Measurements from ENCODE around the gene BMPR2. TPM values are rescaled to one million over a fixed set of nuclear protein-coding genes. Genes with fewer than 3 reads are reported as not detected.
"Not testable (repeated sequence)": the region's sequence is repeated elsewhere in the genome, so short reads cannot be mapped to it uniquely, and the experiment has no call there.

Gene BMPR2
- polyA plus RNA-seq, 3 donors: 4.1 to 6.4 (median 4.8) TPM

DNA sequence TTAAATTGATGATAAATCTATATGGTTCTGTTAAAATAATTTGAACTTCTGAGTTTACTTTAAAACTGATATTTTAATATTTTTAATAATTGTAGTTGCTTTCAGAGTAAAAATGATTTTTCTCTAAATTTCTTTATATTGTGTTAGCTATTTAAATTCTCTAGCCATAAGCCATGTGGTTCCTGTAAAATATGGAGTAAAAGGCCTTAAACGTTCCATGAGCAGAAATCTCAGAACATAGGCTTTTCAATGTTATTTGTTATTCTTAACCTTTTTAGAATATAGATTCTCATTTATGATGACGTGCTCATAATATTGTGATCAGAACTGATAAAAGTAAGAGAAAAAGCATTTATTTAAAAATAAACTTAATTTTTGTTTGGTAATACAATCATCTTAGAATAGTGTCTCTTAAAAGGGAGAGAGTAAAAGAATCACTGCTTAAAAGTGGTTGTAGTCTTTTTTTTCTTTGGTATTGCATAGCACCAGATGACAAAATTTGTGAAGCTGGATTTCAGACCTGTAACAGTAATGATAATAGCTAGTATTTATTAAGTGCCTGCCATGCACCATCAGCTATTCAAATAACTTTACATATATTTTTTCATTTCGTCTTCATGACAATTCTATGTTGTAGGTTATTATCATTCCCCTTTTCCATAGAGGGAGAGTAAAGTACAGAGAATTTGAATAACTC is 2.7 kb downstream of the BMPR2 start:
- Mint-ChIP-seq H3K27me3 (ENCODE audit: low read depth in 3 of 3) (peaks cover 12 to 42% (median 21%) of the 10 kb centered on the region in 3 donors), H3K36me3 (peaks cover 0 to 2% of the 10 kb centered on the region in 2 donors), H3K9me3 (peaks cover 0 to 4% (median 2%) of the 10 kb centered on the region in 7 donors), H3K4me3 (peak overlapping the region in 1 of 2 donors; percentile 99), H3K27ac (no peak overlapping the region), H3K4me1 (peaks cover 44% of the 10 kb centered on the region)
- WGBS (ENCODE audit: insufficient coverage): no CpG with 5 or more reads among the region's 3 CpGs
- intact Hi-C loops (cut with micrococcal nuclease): loop anchor here (5.0 to 10.0 kb wide), 3 partner anchors 114 to 636 kb away; partner anchors contain the start of genes NBEAL1 (in 1 of the 2) and NOP58 (in 1 of the 2)
- no peak for DNase-seq
- Histone ChIP-seq H3K36me3 (replicated peaks in 1 of 2; ENCODE audit: control insufficient read depth in 1 of 2, insufficient read depth in 2 of 2, low read length in 2 of 2) (no peaks in the 10 kb centered on the region), H3K27ac (ENCODE audit: low read depth in 1 of 2, low read length in 2 of 2) (no peak overlapping the region), H3K9me3 (replicated peaks in 1 of 2; ENCODE audit: control insufficient read depth in 1 of 2, insufficient read depth in 1 of 2, low read length in 2 of 2) (no peaks in the 10 kb centered on the region), H3K4me3 (replicated peaks in 1 of 3; ENCODE audit: low read depth in 2 of 3, low read length in 3 of 3) (peak overlapping the region in 1 of 3 experiments; percentile 87), H4K20me1 (ENCODE audit: insufficient read depth, low read length) (peaks cover 67% of the 10 kb centered on the region), H3K9ac (ENCODE audit: insufficient read depth, low read length, poor library complexity, severe bottlenecking) (no peak overlapping the region), H3K4me2 (replicated peaks; ENCODE audit: extremely low read depth, low read length, poor library complexity, severe bottlenecking) (peak overlapping the region; percentile 93), H2AFZ (ENCODE audit: insufficient read depth, low read depth, low read length, poor library complexity, severe bottlenecking) (no peak overlapping the region), H3K4me1 (ENCODE audit: control insufficient read depth in 1 of 2, insufficient read depth in 2 of 2, low read length in 2 of 2) (peaks cover 22 to 42% of the 10 kb centered on the region in 2 donors), H3K27me3 (ENCODE audit: control insufficient read depth in 2 of 2, insufficient read depth in 2 of 2, low read length in 2 of 2) (peaks cover 4 to 24% of the 10 kb centered on the region in 2 donors), H3K79me2 (ENCODE audit: insufficient read depth, low read length) (peaks cover 59% of the 10 kb centered on the region)
- TF ChIP-seq, protein P1, sequence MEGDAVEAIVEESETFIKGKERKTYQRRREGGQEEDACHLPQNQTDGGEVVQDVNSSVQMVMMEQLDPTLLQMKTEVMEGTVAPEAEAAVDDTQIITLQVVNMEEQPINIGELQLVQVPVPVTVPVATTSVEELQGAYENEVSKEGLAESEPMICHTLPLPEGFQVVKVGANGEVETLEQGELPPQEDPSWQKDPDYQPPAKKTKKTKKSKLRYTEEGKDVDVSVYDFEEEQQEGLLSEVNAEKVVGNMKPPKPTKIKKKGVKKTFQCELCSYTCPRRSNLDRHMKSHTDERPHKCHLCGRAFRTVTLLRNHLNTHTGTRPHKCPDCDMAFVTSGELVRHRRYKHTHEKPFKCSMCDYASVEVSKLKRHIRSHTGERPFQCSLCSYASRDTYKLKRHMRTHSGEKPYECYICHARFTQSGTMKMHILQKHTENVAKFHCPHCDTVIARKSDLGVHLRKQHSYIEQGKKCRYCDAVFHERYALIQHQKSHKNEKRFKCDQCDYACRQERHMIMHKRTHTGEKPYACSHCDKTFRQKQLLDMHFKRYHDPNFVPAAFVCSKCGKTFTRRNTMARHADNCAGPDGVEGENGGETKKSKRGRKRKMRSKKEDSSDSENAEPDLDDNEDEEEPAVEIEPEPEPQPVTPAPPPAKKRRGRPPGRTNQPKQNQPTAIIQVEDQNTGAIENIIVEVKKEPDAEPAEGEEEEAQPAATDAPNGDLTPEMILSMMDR (IDR thresholded peaks at IDR 0.05): no peak

DNA sequence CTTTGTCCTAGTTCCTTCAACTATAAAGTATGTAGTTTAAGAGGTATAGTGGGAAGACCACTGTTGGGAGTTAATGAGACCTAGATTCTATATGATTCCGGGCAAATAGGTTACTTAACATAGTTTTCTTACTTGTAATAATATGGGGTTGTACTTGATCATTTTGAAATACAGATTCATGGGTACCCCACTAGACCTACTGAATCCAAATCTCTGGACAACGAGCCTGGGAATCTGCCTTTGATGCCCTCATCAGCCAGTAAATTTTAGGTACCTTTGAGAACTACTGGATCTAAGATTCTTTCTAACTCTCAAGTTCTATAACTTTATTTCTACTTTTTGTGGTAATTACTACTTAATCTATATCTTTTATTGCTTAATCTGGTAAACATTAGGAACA is 6.6 kb downstream of the BMPR2 start:
- intact Hi-C loops (cut with micrococcal nuclease): no loop called here
- H3K27ac Mint-ChIP-seq: no peak overlapping the region
- Histone ChIP-seq H3K79me2 (ENCODE audit: insufficient read depth, low read length) (peaks cover 48% of the 10 kb centered on the region), H3K9ac (ENCODE audit: insufficient read depth, low read length, poor library complexity, severe bottlenecking) (no peak overlapping the region), H3K27me3 (ENCODE audit: control insufficient read depth in 2 of 2, insufficient read depth in 2 of 2, low read length in 2 of 2) (peaks cover 4 to 12% of the 10 kb centered on the region in 2 donors), H3K9me3 (replicated peaks in 1 of 2; ENCODE audit: control insufficient read depth in 1 of 2, insufficient read depth in 1 of 2, low read length in 2 of 2) (no peaks in the 10 kb centered on the region), H3K27ac (ENCODE audit: low read depth in 1 of 2, low read length in 2 of 2) (no peak overlapping the region), H3K4me3 (replicated peaks in 1 of 3; ENCODE audit: low read depth in 2 of 3, low read length in 3 of 3) (no peak overlapping the region), H3K36me3 (replicated peaks in 1 of 2; ENCODE audit: control insufficient read depth in 1 of 2, insufficient read depth in 2 of 2, low read length in 2 of 2) (no peaks in the 10 kb centered on the region), H4K20me1 (ENCODE audit: insufficient read depth, low read length) (peaks cover 71% of the 10 kb centered on the region), H3K4me2 (replicated peaks; ENCODE audit: extremely low read depth, low read length, poor library complexity, severe bottlenecking) (no peak overlapping the region), H3K4me1 (ENCODE audit: control insufficient read depth in 1 of 2, insufficient read depth in 2 of 2, low read length in 2 of 2) (peaks cover 13 to 25% of the 10 kb centered on the region in 2 donors), H2AFZ (ENCODE audit: insufficient read depth, low read depth, low read length, poor library complexity, severe bottlenecking) (no peak overlapping the region)
- peaks cover 0 to 2% of the 10 kb centered on the region in 2 donors for H3K36me3 Mint-ChIP-seq
- peaks cover 34% of the 10 kb centered on the region for H3K4me1 Mint-ChIP-seq
- H3K27me3 Mint-ChIP-seq (ENCODE audit: low read depth in 3 of 3): peaks cover 8 to 22% (median 9%) of the 10 kb centered on the region in 3 donors
- no CpG with 5 or more reads among the region's 2 CpGs for WGBS (ENCODE audit: insufficient coverage)
- DNase-seq: no peak
- peaks cover 0 to 2% (median 0%) of the 10 kb centered on the region in 7 donors for H3K9me3 Mint-ChIP-seq
- TF ChIP-seq, protein P1 (IDR thresholded peaks at IDR 0.05): no peak
- no peak overlapping the region for H3K4me3 Mint-ChIP-seq

DNA sequence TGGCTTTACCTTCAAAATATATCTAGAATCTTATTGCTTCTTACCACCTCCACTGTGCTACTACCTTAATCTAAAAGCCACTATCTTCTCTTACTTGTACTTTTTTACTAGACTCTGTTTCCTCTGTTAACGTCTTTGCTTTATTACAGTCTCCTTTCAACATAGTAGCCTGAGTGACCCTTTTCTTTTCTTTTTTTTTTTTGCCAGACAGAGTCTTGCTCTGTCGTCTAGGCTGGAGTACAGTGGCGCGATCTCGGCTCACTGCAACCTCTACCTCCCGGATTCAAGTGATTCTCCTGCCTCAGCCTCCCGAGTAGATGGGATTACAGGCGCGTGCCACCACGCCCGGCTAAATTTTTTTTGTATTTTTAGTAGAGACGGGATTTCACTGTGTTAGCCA is 10.4 kb downstream of the BMPR2 start:
- H3K27me3 ChIP-seq (ENCODE audit: control insufficient read depth in 2 of 2, insufficient read depth in 2 of 2, low read length in 2 of 2); H3K9ac ChIP-seq (ENCODE audit: insufficient read depth, low read length, poor library complexity, severe bottlenecking); H3K27me3 Mint-ChIP-seq (ENCODE audit: low read depth in 3 of 3); H3K4me3 Mint-ChIP-seq; H3K27ac ChIP-seq (ENCODE audit: low read depth in 1 of 2, low read length in 2 of 2); H3K9me3 ChIP-seq (replicated peaks in 1 of 2; ENCODE audit: control insufficient read depth in 1 of 2, insufficient read depth in 1 of 2, low read length in 2 of 2); DNase-seq; H3K4me2 ChIP-seq (replicated peaks; ENCODE audit: extremely low read depth, low read length, poor library complexity, severe bottlenecking); H3K9me3 Mint-ChIP-seq; H3K4me1 Mint-ChIP-seq; H3K4me1 ChIP-seq (ENCODE audit: control insufficient read depth in 1 of 2, insufficient read depth in 2 of 2, low read length in 2 of 2); H3K4me3 ChIP-seq (replicated peaks in 1 of 3; ENCODE audit: low read depth in 2 of 3, low read length in 3 of 3); H2AFZ ChIP-seq (ENCODE audit: insufficient read depth, low read depth, low read length, poor library complexity, severe bottlenecking); H3K36me3 Mint-ChIP-seq; H3K36me3 ChIP-seq (replicated peaks in 1 of 2; ENCODE audit: control insufficient read depth in 1 of 2, insufficient read depth in 2 of 2, low read length in 2 of 2); H3K27ac Mint-ChIP-seq; intact Hi-C loops (cut with micrococcal nuclease): not testable (repeated sequence)
- WGBS (ENCODE audit: insufficient coverage): 89% methylated on average over 3 of the region's 12 CpGs
- peaks cover 43% of the 10 kb centered on the region for H4K20me1 ChIP-seq (ENCODE audit: insufficient read depth, low read length)
- peaks cover 12% of the 10 kb centered on the region for H3K79me2 ChIP-seq (ENCODE audit: insufficient read depth, low read length)

All from CD14-positive monocyte (primary cell).